ENCODE data around the gene SYT12. TPM values are rescaled to one million over a fixed set of nuclear protein-coding genes. Genes with fewer than 3 reads are reported as not detected.
A peak's percentile ranks its signal among the peaks of the same experiment; 100 is the strongest.

The SYT12 gene
- total and polyA plus RNA-seq, 2 of the 13 experiments (the other 11 are each of a cell fraction or from before 2014, with no cell fraction given) = 0.01 to 0.02 TPM

DNA sequence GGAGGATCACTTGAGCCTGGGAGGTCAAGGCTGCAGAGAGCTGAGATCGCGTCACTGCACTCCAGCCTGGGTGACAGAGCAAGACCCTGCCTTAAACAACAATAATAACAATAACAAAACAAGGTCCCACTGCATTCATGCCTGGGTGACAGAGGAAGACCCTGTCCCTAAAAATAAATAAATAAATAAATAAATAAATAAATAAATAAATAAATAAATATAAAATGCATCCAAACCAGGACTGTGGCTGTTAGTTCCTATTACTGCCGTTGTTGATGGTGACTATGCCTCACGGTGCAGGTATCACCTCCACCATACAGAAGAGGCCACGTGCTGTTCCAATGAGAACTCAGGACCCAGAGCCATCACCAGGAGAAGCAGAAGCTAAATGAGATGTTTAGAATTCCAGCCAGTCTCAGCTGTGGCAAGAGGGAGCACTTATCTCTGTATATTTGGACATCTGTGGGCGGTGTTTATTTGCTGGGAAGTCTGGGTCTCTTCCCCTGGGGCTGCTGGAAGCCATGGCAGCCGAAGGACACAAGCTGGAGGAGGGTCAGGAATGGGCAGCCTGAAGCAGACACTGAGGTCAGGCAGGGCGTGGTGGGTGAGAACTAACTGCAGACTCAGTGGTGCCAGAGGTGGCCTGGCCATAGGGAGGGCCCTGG lies 26.2 kb upstream of the SYT12 start (continued):
- TF ChIP-seq ZBTB21 (CRISPR knock-in tag; IDR thresholded peaks at IDR 0.05) (no peak), ZFP41 (CRISPR knock-in tag; IDR thresholded peaks at IDR 0.05; ENCODE audit: borderline replicate concordance) (no peak), ZNF607 (CRISPR knock-in tag; IDR thresholded peaks at IDR 0.05; ENCODE audit: borderline replicate concordance) (no peak), GATA4 (IDR thresholded peaks at IDR 0.05; ENCODE audit: borderline replicate concordance, low read depth) (no peak), MBD4 (IDR thresholded peaks at IDR 0.05; ENCODE audit: borderline replicate concordance, low read length) (no peak), ZNF737 (CRISPR knock-in tag; IDR thresholded peaks at IDR 0.05; ENCODE audit: borderline replicate concordance) (no peak), FOXP4 (CRISPR knock-in tag; IDR thresholded peaks at IDR 0.05) (peak; percentile 65; the same call in 1 of the 2 replicates), ZSCAN20 (CRISPR knock-in tag; IDR thresholded peaks at IDR 0.05; ENCODE audit: borderline replicate concordance) (no peak), MZF1 (CRISPR knock-in tag; IDR thresholded peaks at IDR 0.05; ENCODE audit: borderline replicate concordance) (no peak), ZKSCAN8 (CRISPR knock-in tag; IDR thresholded peaks at IDR 0.05; ENCODE audit: borderline replicate concordance) (no peak), NR2F6 (IDR thresholded peaks at IDR 0.05) (peak; percentile 68), NR2F6 (CRISPR knock-in tag; IDR thresholded peaks at IDR 0.05) (peak; percentile 67; the same call in 1 of the 2 replicates), ISL2 (CRISPR knock-in tag; IDR thresholded peaks at IDR 0.05) (peak; percentile 59), ZZZ3 (CRISPR knock-in tag; IDR thresholded peaks at IDR 0.05; ENCODE audit: borderline replicate concordance) (no peak), ZNF367 (CRISPR knock-in tag; IDR thresholded peaks at IDR 0.05; ENCODE audit: borderline replicate concordance) (no peak), ZNF879 (CRISPR knock-in tag; IDR thresholded peaks at IDR 0.05) (no peak), DPF2 (CRISPR knock-in tag; IDR thresholded peaks at IDR 0.05; ENCODE audit: borderline replicate concordance, low read depth) (no peak), DMAP1 (CRISPR knock-in tag; IDR thresholded peaks at IDR 0.05) (0 out of 2 replicates have a peak, but pooled peaks have one; percentile 31), ZNF782 (CRISPR knock-in tag; IDR thresholded peaks at IDR 0.05; ENCODE audit: borderline replicate concordance) (no peak), SALL1 (CRISPR knock-in tag; IDR thresholded peaks at IDR 0.05) (peak; percentile 56), THAP11 (CRISPR knock-in tag; IDR thresholded peaks at IDR 0.05) (no peak), ZNF274 (CRISPR knock-in tag; IDR thresholded peaks at IDR 0.05) (no peak), RFX5 (IDR thresholded peaks at IDR 0.05; ENCODE audit: low read depth, low read length) (no peak), SYNCRIP (IDR thresholded peaks at IDR 0.05; ENCODE audit: insufficient read depth, low read depth, low read length) (no peak), NR2F1 (CRISPR knock-in tag; IDR thresholded peaks at IDR 0.05) (no peak), RXRB (CRISPR knock-in tag; IDR thresholded peaks at IDR 0.05; ENCODE audit: borderline replicate concordance) (peak; percentile 59; the same call in 1 of the 2 replicates)
- TF ChIP-seq, protein P1, sequence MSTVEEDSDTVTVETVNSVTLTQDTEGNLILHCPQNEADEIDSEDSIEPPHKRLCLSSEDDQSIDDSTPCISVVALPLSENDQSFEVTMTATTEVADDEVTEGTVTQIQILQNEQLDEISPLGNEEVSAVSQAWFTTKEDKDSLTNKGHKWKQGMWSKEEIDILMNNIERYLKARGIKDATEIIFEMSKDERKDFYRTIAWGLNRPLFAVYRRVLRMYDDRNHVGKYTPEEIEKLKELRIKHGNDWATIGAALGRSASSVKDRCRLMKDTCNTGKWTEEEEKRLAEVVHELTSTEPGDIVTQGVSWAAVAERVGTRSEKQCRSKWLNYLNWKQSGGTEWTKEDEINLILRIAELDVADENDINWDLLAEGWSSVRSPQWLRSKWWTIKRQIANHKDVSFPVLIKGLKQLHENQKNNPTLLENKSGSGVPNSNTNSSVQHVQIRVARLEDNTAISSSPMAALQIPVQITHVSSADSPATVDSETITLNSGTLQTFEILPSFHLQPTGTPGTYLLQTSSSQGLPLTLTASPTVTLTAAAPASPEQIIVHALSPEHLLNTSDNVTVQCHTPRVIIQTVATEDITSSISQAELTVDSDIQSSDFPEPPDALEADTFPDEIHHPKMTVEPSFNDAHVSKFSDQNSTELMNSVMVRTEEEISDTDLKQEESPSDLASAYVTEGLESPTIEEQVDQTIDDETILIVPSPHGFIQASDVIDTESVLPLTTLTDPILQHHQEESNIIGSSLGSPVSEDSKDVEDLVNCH (CRISPR knock-in tag; IDR thresholded peaks at IDR 0.05) = no peak
- TF ChIP-seq, protein P2, sequence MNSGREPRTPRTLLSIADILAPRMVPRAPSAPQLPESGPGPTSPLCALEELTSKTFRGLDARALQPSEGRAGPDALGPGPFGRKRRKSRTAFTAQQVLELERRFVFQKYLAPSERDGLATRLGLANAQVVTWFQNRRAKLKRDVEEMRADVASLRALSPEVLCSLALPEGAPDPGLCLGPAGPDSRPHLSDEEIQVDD (CRISPR knock-in tag; IDR thresholded peaks at IDR 0.05; ENCODE audit: borderline replicate concordance) = no peak

Measured in HepG2 (cell line).